DND-41 (cell line): ENCODE results near the gene IL22RA1.

Experiments used
- ATAC-seq: fragments of 200-7000 bp; cut with Tn5 transposase; 3 replicates; pipeline ENCODE4 v1.9.1; 2021; ENCODE audit warnings: low read depth; ENCODE audit not compliant: insufficient read depth
- DNase-seq: peaks from one replicate; pipeline ENCODE4 v3.0.0-alpha.2; 2020
- H2AFZ ChIP-seq: 2 replicates; pipeline ENCODE4 v1.6.0; 2012; ENCODE audit warnings: low read depth, low read length
- H3K27ac ChIP-seq: 2 replicates; pipeline ENCODE4 v1.5.1; 2012; ENCODE audit warnings: low read length, inconsistent platforms
- H3K27me3 ChIP-seq: fragments of 200-600 bp; sonication (generic); 2 replicates; pipeline ENCODE4 v1.6.0; 2012; ENCODE audit warnings: low read length, mild to moderate bottlenecking, inconsistent platforms; ENCODE audit not compliant: insufficient read depth, poor library complexity
- H3K36me3 ChIP-seq: 2 replicates; pipeline ENCODE4 v1.5.1; 2012; ENCODE audit warnings: low read length, inconsistent platforms; ENCODE audit not compliant: insufficient read depth
- H3K4me1 ChIP-seq: 2 replicates; pipeline ENCODE4 v1.5.1; 2012; ENCODE audit warnings: mild to moderate bottlenecking, low read length; ENCODE audit not compliant: insufficient read depth
- H3K4me2 ChIP-seq: 2 replicates; pipeline ENCODE4 v1.6.0; 2012; ENCODE audit warnings: mild to moderate bottlenecking, moderate library complexity, low read length, inconsistent platforms; ENCODE audit not compliant: insufficient read depth
- H3K4me3 ChIP-seq, 2 experiments: fragments of 200-600 bp in 1 of 2; shearing (Covaris generic) in 1 of 2; 2 replicates each; pipeline ENCODE4 v1.5.1; 2012 to 2016; ENCODE audit warnings: inconsistent platforms in 2 of 2, low read length in 2 of 2, mild to moderate bottlenecking in 2 of 2, low read depth in 1 of 2, moderate library complexity in 1 of 2
- H3K79me2 ChIP-seq: 2 replicates; pipeline ENCODE4 v1.6.0; 2012; ENCODE audit warnings: low read length, inconsistent platforms; ENCODE audit not compliant: insufficient read depth
- H3K9ac ChIP-seq: 2 replicates; pipeline ENCODE4 v1.6.0; 2012; ENCODE audit warnings: low read depth, mild to moderate bottlenecking, inconsistent platforms, low read length, moderate library complexity
- H3K9me3 ChIP-seq: 2 replicates; pipeline ENCODE4 v1.5.1; 2012; ENCODE audit warnings: low read length, moderate library complexity, mild to moderate bottlenecking, inconsistent platforms; ENCODE audit not compliant: insufficient read depth, severe bottlenecking
- H4K20me1 ChIP-seq: 2 replicates; pipeline ENCODE4 v1.6.0; 2012; ENCODE audit warnings: low read length; ENCODE audit not compliant: insufficient read depth
- EZH2 ChIP-seq: IDR thresholded peaks from 3 replicates; pipeline ENCODE4 v1.6.1; 2012; ENCODE audit warnings: borderline replicate concordance, low read depth, mild to moderate bottlenecking, moderate library complexity, low read length, inconsistent platforms; ENCODE audit not compliant: severe bottlenecking
- TF ChIP-seq, protein P1 (sequence below): IDR thresholded peaks from 2 replicates; pipeline ENCODE4 v1.5.1; 2012; ENCODE audit warnings: borderline replicate concordance, low read length, moderate library complexity, mild to moderate bottlenecking; ENCODE audit not compliant: poor library complexity, severe bottlenecking; ENCODE audit errors: extremely low read depth

The IL22RA1 gene

DNA sequence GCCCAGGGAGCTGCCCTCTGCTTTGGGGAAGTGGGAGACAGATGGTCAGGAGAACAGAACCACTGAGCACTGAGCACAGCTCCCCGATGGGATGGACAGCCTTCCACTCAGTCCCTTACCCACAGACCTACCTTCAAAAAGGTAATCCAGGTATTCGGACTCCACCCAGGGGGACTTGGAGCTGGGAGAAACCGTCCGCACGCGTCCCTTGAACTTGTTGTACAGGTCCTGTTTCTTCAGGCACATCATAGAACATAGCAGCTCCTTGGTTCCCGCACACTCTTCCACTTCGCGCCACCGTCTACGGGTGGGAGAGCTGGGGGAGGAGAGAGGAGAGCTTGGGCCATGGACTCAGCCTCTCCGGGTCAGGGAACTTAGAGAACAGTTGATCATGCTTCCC is 26.3 kb upstream of the IL22RA1 start:
- Histone ChIP-seq H2AFZ (no peak overlapping the region), H3K36me3 (no peaks in the 10 kb centered on the region), H3K4me2 (no peak overlapping the region), H3K9me3 (no peaks in the 10 kb centered on the region), H4K20me1 (no peaks in the 10 kb centered on the region), H3K27me3 (peaks cover 14% of the 10 kb centered on the region), H3K27ac (no peak overlapping the region), H3K79me2 (no peaks in the 10 kb centered on the region), H3K4me3 (no peak overlapping the region), H3K9ac (no peak overlapping the region), H3K4me1 (no peaks in the 10 kb centered on the region)
- TF ChIP-seq, protein P1, sequence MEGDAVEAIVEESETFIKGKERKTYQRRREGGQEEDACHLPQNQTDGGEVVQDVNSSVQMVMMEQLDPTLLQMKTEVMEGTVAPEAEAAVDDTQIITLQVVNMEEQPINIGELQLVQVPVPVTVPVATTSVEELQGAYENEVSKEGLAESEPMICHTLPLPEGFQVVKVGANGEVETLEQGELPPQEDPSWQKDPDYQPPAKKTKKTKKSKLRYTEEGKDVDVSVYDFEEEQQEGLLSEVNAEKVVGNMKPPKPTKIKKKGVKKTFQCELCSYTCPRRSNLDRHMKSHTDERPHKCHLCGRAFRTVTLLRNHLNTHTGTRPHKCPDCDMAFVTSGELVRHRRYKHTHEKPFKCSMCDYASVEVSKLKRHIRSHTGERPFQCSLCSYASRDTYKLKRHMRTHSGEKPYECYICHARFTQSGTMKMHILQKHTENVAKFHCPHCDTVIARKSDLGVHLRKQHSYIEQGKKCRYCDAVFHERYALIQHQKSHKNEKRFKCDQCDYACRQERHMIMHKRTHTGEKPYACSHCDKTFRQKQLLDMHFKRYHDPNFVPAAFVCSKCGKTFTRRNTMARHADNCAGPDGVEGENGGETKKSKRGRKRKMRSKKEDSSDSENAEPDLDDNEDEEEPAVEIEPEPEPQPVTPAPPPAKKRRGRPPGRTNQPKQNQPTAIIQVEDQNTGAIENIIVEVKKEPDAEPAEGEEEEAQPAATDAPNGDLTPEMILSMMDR = no peak
- TF ChIP-seq EZH2 = no peak
- ATAC-seq (no peak), DNase-seq (no peak)

DNA sequence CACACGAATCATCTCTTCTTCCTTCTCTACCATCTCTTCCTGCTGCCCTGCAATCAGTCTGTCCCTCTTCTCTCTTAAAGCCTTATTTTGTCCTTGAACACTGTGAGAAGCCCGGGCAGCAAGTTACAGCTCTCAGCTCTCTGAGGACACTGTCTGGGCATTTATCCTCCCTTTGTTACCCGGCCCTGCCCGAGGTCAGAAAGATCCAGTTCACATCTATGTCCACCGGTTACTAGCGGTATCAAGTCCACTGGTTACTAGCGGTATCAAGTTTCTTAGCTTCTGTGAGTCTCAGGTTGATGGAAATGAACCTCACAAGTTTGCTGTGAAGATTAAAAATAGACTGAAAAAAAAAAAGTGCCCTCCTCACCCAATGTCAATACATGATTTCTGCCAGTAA is 25.3 kb upstream of the IL22RA1 start:
- Histone ChIP-seq H3K4me2 (no peak overlapping the region), H3K9me3 (no peaks in the 10 kb centered on the region), H3K27me3 (peaks cover 14% of the 10 kb centered on the region), H3K79me2 (no peaks in the 10 kb centered on the region), H3K4me3 (no peak overlapping the region), H3K4me1 (no peaks in the 10 kb centered on the region), H4K20me1 (no peaks in the 10 kb centered on the region), H3K36me3 (no peaks in the 10 kb centered on the region), H2AFZ (no peak overlapping the region), H3K27ac (no peak overlapping the region), H3K9ac (no peak overlapping the region)
- TF ChIP-seq, protein P1 = no peak
- TF ChIP-seq EZH2 = no peak
- ATAC-seq (no peak), DNase-seq (no peak)

DNA sequence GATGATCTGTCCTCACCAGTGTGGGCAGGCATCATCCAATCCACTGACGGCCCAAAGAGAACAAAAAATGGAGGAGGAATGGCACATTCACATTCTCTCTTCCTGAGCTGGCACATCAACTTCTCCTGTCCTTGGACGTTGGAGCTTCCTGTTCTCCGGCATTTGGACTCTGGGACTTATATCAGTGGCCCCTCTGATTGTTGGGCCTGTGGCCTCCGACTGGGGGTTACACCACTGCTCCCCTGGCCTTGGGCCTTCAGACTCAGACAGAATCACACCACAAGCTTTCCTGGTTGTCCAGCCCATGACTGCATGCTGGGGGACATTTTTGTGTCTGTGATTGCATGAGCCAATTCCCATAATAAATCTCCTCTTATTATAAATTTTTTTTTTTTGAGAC is 24.1 kb upstream of the IL22RA1 start:
- Histone ChIP-seq H4K20me1 (no peaks in the 10 kb centered on the region), H3K4me3 (no peak overlapping the region), H2AFZ (no peak overlapping the region), H3K4me1 (no peaks in the 10 kb centered on the region), H3K36me3 (no peaks in the 10 kb centered on the region), H3K9me3 (no peaks in the 10 kb centered on the region), H3K4me2 (no peak overlapping the region), H3K9ac (no peak overlapping the region), H3K79me2 (no peaks in the 10 kb centered on the region), H3K27ac (no peak overlapping the region), H3K27me3 (peaks cover 11% of the 10 kb centered on the region)
- TF ChIP-seq, protein P1 = no peak
- TF ChIP-seq EZH2 = no peak
- ATAC-seq (no peak), DNase-seq (no peak)

DNA sequence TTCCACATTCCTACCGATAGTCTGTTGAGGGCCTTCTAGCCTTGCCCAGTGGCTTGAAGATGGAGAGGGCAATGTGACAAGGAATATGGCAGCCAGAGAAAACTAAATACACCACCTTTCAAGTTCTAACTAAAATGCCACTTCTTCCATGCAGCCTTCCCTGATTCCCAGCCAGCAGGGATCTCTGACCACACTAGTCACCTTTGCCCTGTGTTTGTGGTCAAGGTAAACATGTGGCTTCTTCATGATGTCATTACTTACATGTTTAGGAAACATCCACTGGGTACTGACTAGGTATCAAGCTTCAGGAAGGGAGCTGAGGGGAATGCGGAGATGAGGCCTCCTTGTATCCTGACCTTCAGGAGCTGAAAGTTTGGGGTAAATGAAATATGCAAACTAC is 22.6 kb upstream of the IL22RA1 start:
- Histone ChIP-seq H4K20me1 (no peaks in the 10 kb centered on the region), H3K27me3 (peaks cover 22% of the 10 kb centered on the region), H3K79me2 (no peaks in the 10 kb centered on the region), H3K4me3 (no peak overlapping the region), H3K27ac (no peak overlapping the region), H3K9me3 (no peaks in the 10 kb centered on the region), H3K9ac (no peak overlapping the region), H2AFZ (no peak overlapping the region), H3K4me2 (no peak overlapping the region), H3K4me1 (no peaks in the 10 kb centered on the region), H3K36me3 (no peaks in the 10 kb centered on the region)
- no peak for TF ChIP-seq EZH2
- TF ChIP-seq, protein P1 = no peak
- no peak for DNase-seq
- ATAC-seq = no peak
